ENCODE results near the gene LRP1.

The LRP1 gene

GRCh38 chr12:57127726-57128518 lies at the start of gene LRP1:
LRP1 (plus strand) TSS chr12:57128483; CDS start chr12:57128965, 482 bp downstream.
- peak; percentile 45 for DNase-seq

- peak; percentile 99 for DNase-seq
These were observed 49.5 kb upstream of the LRP1 start, which contains the start of gene NEMP1 for GRCh38 chr12:57078519-57079404. NEMP1 (minus strand) TSS chr12:57078791; CDS start chr12:57078745, 46 bp downstream.

DNA sequence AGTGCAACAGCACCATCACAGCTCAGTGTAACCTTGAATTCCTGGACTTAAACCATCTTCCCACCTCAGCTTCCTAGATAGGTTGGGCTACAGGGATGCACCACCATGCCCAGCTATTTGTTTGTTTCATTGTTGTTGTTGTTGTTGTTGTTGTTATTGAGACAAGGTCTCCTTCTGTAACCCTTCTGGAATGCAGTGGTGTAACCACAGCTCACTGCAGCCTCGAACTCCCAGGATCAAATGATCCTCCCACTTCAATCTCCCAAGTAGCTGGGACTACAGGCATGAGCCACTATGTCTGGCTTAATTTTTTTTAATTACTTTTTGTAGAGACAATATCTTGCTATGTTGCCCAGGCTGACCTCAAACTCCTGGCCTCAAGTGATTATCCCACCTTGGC lies 48.5 kb upstream of the LRP1 start:
- no peak for DNase-seq

DNA sequence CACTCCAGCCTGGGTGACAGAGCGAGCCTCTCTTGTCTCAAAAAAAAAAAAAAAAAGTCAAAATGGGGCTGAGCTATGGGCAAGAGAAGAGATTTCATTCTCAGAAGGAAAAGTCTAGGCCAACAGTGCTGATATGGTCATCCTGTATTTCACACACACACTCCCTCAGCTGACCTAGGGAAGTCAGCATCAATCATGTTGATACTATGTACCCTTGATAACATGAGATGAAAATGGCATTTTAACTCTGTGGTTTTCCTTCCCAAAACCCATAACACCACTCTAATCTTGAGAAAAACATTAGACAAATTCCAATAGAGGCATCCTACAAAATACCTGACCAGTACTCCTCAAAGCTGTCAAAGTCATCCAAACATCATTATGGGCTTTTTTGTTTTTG lies 47.4 kb upstream of the LRP1 start:
- no peak for DNase-seq

GRCh38 chr12:57085999-57086492 lies 42.2 kb upstream of the LRP1 start:
- no peak for DNase-seq

DNA sequence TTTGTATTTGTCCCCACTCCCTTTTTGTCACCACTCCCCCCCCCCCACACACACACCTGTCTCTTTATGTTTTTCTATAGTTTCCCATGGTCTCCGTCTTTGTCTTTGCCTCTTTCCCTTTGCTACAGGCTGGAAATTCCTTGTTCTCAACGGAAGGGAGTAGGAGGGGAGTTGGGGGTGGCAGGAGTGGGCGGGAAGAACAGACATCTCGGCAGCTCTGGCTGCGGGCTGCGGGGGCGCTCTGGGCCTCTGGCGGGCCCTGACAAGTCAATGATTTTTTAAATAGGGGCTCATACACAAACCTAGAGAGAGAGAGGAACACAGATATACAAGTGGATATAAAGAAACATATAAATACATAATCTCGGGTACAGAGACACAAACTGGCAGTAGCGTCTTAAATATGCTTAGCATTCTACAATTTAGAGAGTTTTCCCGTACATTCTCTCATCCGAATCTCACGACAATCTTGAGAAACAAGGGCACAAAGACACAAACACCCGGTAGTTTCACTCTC lies 41.7 kb upstream of the LRP1 start:
- DNase-seq, result peak; percentile 31

DNA sequence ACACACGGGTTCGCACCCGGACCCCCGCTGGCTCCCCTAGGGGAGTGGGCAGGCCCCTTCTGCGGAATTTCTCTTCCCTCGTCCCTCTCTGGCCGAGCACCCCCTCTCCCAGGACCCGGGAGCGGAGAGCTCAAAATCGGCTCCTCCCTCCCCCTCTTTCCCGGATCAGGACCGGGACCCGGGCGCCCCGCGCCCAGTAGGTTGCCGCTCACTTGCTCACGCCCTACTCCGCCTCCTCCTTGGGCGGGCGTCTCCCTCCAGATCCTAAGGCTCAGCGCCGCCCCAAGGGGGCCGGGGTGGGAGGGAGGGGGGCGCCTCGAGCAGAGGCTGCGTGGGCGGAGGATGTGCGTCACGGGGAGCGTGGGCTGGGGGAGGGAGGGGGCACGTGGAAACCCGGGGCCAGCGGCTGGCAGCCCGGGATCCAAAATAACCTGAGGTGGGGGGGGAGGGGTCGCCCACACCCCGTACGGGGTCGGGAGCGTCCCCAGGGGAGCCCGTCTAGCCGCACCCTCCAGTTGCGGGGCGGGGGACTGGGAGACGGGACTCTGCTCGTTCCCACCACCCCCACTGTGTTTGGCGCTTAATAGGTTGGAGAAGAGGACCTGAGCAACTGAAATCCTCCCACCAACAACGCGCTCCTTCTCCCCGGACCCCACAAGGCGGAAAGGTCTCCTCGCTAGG lies 41.1 kb upstream of the LRP1 start:
- peak; percentile 51 for DNase-seq

- peak; percentile 56 for DNase-seq
These were observed 40.5 kb upstream of the LRP1 start for GRCh38 chr12:57087691-57088353.

GRCh38 chr12:57088354-57089270 lies 39.7 kb upstream of the LRP1 start, which contains the start of gene NAB2:
NAB2 (plus strand) TSS chr12:57089114; CDS start chr12:57089272, 158 bp downstream.
- DNase-seq, result peak; percentile 72

- no peak for DNase-seq
These were observed 38.7 kb upstream of the LRP1 start for GRCh38 chr12:57089271-57090245.

- no peak for DNase-seq
These were observed 37.8 kb upstream of the LRP1 start for GRCh38 chr12:57090490-57090889.

DNA sequence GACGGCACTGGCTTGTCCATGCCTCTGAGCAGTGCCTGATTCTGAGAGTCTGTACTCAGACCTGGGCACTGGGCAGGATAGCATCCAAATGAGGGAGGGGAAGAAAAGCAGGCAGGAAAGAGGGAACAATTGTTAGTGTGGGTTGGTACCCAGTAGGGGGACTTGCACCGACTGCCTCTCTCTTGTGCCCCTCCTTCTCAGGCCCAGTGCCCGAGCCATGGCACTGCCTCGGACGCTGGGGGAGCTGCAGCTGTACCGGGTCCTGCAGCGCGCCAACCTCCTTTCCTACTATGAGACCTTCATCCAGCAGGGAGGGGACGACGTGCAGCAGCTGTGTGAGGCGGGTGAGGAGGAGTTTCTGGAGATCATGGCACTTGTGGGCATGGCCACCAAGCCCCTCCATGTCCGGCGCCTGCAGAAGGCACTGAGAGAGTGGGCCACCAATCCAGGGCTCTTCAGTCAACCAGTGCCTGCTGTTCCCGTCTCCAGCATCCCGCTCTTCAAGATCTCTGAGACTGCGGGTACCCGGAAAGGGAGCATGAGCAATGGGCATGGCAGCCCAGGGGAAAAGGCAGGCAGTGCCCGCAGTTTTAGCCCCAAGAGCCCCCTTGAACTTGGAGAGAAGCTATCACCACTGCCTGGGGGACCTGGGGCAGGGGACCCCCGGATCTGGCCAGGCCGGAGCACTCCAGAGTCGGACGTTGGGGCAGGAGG lies 37.2 kb upstream of the LRP1 start:
- DNase-seq, result no peak

DNA sequence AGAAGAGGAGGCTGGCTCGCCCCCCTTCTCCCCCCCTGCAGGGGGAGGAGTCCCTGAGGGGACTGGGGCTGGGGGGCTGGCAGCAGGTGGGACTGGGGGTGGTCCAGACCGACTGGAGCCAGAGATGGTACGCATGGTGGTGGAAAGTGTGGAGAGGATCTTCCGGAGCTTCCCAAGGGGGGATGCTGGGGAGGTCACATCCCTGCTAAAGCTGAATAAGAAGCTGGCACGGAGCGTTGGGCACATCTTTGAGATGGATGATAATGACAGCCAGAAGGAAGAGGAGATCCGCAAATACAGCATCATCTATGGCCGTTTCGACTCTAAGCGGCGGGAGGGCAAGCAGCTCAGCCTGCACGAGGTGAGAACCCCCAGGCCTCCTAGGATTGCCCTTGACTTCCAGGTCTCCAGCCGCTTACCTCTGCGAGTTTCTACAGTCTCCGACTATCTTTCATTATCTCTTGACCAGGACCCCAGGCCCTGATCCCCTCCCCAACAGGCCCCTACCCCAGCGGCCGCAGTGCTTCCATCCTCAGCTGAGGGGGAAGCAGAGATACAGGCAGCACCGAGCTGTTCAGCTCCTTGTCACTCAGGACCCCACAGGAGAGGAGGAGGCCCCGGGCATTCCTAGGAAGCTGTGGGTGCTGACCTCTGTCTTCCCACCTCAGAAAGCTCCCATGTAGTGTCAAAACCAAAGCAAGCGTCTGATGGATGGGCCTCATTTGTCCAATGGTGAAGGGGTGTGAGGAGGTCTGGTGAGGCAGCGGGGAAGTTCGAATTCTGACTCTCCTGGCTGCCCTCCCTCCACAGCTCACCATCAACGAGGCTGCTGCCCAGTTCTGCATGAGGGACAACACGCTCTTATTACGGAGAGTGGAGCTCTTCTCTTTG lies 36.4 kb upstream of the LRP1 start:
- no peak for DNase-seq

- DNase-seq, result no peak
These were observed 35.8 kb upstream of the LRP1 start for GRCh38 chr12:57092529-57092862.

GRCh38 chr12:57092876-57093414 lies 35.3 kb upstream of the LRP1 start:
- no peak for DNase-seq

DNA sequence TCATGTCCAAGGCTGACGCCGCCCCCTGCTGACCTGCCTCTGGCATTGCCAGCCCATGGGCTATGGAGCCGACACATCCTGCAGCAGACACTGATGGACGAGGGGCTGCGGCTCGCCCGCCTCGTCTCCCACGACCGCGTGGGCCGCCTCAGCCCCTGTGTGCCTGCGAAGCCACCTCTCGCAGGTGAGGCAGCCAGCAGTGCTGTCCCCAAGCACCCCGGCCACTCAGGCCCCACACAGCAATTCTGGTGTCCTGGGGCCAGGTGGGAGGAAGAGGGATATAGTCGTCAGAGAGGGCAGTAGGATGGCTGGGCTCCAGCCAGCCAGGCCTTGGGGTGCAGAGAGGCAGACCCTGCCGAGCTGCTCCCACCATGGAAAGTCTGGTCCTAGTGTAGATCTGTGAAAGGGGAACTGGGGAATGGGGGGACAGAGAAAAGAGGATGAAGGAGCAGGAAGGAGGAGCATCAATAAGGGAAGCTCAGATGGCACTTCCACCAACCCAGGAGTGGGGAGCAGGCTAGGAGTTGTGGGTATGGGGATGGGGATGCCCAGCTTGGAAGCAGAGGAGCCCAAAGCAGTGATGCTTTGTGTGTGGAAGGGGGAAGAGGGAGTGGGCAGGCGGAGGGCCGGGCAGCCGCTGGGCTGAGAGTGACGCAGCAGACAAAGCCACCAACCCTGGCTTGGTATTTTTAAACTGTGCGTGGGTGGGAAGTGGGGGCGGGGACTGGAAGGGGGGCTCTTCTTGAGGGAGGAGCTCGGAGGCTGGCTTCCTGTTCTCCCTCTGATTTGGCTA lies 34.7 kb upstream of the LRP1 start:
- no peak for DNase-seq

All from NCI-H1694 (cell line).